HepG2 (cell line): ENCODE data around the gene UCKL1. TPM values are rescaled to one million over a fixed set of nuclear protein-coding genes. Genes with fewer than 3 reads are reported as not detected.
A peak's percentile ranks its signal among the peaks of the same experiment; 100 is the strongest.

ENCODE experiments used
- ARID2 ChIP-seq: sonication (generic); formaldehyde crosslinking; IDR thresholded peaks from 2 replicates; pipeline ENCODE4 v1.8.1; 2022; ENCODE audit warnings: mild to moderate bottlenecking, missing genetic modification reagents, borderline replicate concordance
- EZH2 ChIP-seq: conservative IDR thresholded peaks from 2 replicates; pipeline ENCODE4 v1.6.1; 2012; ENCODE audit warnings: mild to moderate bottlenecking, low read depth, low read length, moderate library complexity
- HNRNPH1 ChIP-seq: fragments of 200-400 bp; formaldehyde crosslinking; optimal IDR thresholded peaks from 2 replicates; pipeline ENCODE3; 2017; ENCODE audit warnings: mild to moderate bottlenecking, low read depth, low read length
- KAT7 ChIP-seq: IDR thresholded peaks from 2 replicates; pipeline ENCODE4 v1.6.1; 2018; ENCODE audit warnings: borderline replicate concordance, missing compliant biosample characterization
- NR2F2 ChIP-seq: IDR thresholded peaks from 2 replicates; pipeline ENCODE4 v1.6.1; 2012; ENCODE audit warnings: low read depth, inconsistent platforms, borderline replicate concordance
- PHF21A ChIP-seq: sonication (generic); formaldehyde crosslinking; IDR thresholded peaks from 2 replicates; pipeline ENCODE4 v1.5.0; 2020; ENCODE audit warnings: mild to moderate bottlenecking, missing genetic modification reagents
- PHF5A ChIP-seq: IDR thresholded peaks from one replicate; pipeline ENCODE4 v1.6.1; 2018; ENCODE audit warnings: low read depth, missing genetic modification reagents; ENCODE audit not compliant: unreplicated experiment
- POLR2AphosphoS2 ChIP-seq: IDR thresholded peaks from 2 replicates; pipeline ENCODE4 v1.6.1; 2011; ENCODE audit warnings: low read depth, low read length, improper control_type of control experiment
- SP5 ChIP-seq: IDR thresholded peaks from 2 replicates; pipeline ENCODE4 v1.6.1; 2016; ENCODE audit warnings: low read depth, borderline replicate concordance
- ZNF10 ChIP-seq: sonication (generic); formaldehyde crosslinking; IDR thresholded peaks from 2 replicates; pipeline ENCODE4 v1.4.0; 2020; ENCODE audit warnings: mild to moderate bottlenecking, low read depth, missing genetic modification reagents, borderline replicate concordance
- ZNF253 ChIP-seq: sonication (generic); formaldehyde crosslinking; IDR thresholded peaks from 2 replicates; pipeline ENCODE4 v1.8.0; 2022; ENCODE audit warnings: mild to moderate bottlenecking, missing genetic modification reagents, borderline replicate concordance
- polyA plus RNA-seq, 8 experiments: library from polyadenylated mRNA; depleted of rRNA in 3 of 8; stranded (reverse) in 7 of 8; unstranded in 1 of 8; fragments of >200 nt; fragmentation: Illumina TruSeq in 4 of 8; extraction: Trizol in 4 of 8; gene quantifications; 2 replicates each; pipeline versions ENCODE4 v1.2.1 to v1.2.3, GENCODE V29; 2011 to 2016; ENCODE audit warnings: low read depth in 4 of 8, missing spikeins in 1 of 8, mixed read lengths in 1 of 8; ENCODE audit not compliant: insufficient read depth in 1 of 8
- total RNA-seq, 5 experiments: library from RNA; depleted of rRNA; stranded (reverse); fragments of >200 nt; fragmentation: Illumina TruSeq; extraction: Trizol; gene quantifications; 2 replicates each; pipeline ENCODE4 v1.2.3, GENCODE V29; 2016; ENCODE audit warnings: low read depth in 1 of 5
- TF ChIP-seq, protein P1 (sequence below): sonication (generic); formaldehyde crosslinking; IDR thresholded peaks from 2 replicates; pipeline ENCODE4 v1.4.0; 2020; ENCODE audit warnings: missing genetic modification reagents
- TF ChIP-seq, protein P2 (sequence below): sonication (generic); formaldehyde crosslinking; IDR thresholded peaks from 2 replicates; pipeline ENCODE4 v1.8.0; 2023; ENCODE audit warnings: mild to moderate bottlenecking, missing genetic modification reagents
- TF ChIP-seq, protein P3 (sequence below): sonication (generic); formaldehyde crosslinking; IDR thresholded peaks from 2 replicates; pipeline ENCODE4 v1.9.0; 2021; ENCODE audit warnings: missing genetic modification reagents, mild to moderate bottlenecking, borderline replicate concordance
- TF ChIP-seq, protein P4 (sequence below): sonication (generic); formaldehyde crosslinking; IDR thresholded peaks from 2 replicates; pipeline ENCODE4 v1.8.1; 2022; ENCODE audit warnings: low read depth, mild to moderate bottlenecking, missing genetic modification reagents
- TF ChIP-seq, protein P5 (sequence below), 2 experiments: sonication (generic) in 1 of 2; formaldehyde crosslinking in 1 of 2; IDR thresholded peaks; 2 replicates each; pipeline versions ENCODE4 v1.4.0 to v1.6.1; 2018 to 2020; ENCODE audit warnings: missing genetic modification reagents in 2 of 2, borderline replicate concordance in 1 of 2, low read depth in 1 of 2, mild to moderate bottlenecking in 1 of 2, missing biosample characterization in 1 of 2
- TF ChIP-seq, protein P6 (sequence below): sonication (generic); formaldehyde crosslinking; IDR thresholded peaks from 2 replicates; pipeline ENCODE4 v1.5.0; 2020; ENCODE audit warnings: mild to moderate bottlenecking, low read depth, missing genetic modification reagents, borderline replicate concordance

UCKL1 gene
- total and polyA plus RNA-seq, 2 of the 13 experiments (the other 11 are each of a cell fraction or from before 2014, with no cell fraction given): 50.2 to 126 TPM

DNA sequence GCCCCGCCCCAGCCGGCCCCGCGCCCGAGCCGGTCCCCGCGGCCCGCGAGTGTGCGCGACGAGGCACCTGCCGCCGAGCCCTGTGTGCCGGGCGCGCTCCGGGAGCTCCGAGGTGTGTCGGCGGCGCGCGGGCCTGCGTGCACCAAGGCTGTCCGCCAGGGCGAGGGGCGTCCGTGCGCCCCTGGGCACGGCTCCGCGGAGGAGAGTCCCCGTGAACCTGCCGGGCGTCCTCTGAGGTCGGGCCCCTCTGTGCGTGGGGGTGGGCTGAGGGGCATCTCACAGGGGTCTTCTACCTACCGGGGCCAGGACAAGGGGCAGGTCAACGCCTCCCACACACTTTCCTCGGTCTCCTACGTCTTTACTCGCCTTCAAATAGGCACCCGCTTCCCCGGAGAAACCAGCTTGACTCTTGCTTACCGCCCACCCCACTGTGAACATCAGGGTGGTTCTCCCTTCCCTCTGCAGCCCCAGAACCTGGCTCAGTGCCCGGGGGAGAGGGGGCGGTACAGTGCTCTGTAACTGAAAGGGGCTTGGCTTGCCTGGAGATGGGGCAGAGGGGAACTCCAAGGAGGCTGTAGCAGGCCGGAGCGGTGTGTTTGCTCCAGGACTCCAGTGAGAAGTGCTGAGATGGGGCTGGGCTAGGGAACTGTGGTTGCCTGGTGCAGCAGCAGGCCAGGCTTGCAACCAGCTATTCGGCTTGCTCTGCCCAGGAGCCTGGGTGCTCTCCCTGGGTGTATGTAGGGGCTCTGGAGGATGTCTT lies 23.5 kb upstream of the UCKL1 start, which contains the start of gene SAMD10 (continued):
- TF ChIP-seq, protein P1, sequence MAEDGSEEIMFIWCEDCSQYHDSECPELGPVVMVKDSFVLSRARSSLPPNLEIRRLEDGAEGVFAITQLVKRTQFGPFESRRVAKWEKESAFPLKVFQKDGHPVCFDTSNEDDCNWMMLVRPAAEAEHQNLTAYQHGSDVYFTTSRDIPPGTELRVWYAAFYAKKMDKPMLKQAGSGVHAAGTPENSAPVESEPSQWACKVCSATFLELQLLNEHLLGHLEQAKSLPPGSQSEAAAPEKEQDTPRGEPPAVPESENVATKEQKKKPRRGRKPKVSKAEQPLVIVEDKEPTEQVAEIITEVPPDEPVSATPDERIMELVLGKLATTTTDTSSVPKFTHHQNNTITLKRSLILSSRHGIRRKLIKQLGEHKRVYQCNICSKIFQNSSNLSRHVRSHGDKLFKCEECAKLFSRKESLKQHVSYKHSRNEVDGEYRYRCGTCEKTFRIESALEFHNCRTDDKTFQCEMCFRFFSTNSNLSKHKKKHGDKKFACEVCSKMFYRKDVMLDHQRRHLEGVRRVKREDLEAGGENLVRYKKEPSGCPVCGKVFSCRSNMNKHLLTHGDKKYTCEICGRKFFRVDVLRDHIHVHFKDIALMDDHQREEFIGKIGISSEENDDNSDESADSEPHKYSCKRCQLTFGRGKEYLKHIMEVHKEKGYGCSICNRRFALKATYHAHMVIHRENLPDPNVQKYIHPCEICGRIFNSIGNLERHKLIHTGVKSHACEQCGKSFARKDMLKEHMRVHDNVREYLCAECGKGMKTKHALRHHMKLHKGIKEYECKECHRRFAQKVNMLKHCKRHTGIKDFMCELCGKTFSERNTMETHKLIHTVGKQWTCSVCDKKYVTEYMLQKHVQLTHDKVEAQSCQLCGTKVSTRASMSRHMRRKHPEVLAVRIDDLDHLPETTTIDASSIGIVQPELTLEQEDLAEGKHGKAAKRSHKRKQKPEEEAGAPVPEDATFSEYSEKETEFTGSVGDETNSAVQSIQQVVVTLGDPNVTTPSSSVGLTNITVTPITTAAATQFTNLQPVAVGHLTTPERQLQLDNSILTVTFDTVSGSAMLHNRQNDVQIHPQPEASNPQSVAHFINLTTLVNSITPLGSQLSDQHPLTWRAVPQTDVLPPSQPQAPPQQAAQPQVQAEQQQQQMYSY (CRISPR knock-in tag): no peak
- no peak for TF ChIP-seq PHF5A (CRISPR knock-in tag)
- TF ChIP-seq KAT7 (CRISPR knock-in tag): no peak
- TF ChIP-seq POLR2AphosphoS2: no peak
- TF ChIP-seq PHF21A (CRISPR knock-in tag): peak; percentile 66
- TF ChIP-seq, protein P2, sequence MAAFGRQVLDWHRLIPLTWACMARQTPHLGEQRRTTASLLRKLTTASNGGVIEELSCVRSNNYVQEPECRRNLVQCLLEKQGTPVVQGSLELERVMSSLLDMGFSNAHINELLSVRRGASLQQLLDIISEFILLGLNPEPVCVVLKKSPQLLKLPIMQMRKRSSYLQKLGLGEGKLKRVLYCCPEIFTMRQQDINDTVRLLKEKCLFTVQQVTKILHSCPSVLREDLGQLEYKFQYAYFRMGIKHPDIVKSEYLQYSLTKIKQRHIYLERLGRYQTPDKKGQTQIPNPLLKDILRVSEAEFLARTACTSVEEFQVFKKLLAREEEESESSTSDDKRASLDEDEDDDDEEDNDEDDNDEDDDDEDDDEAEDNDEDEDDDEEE (CRISPR knock-in tag): no peak; the same call in 1 of the 2 replicates
- TF ChIP-seq EZH2: no peak
- no peak for TF ChIP-seq ZNF10 (CRISPR knock-in tag)
- TF ChIP-seq, protein P3, sequence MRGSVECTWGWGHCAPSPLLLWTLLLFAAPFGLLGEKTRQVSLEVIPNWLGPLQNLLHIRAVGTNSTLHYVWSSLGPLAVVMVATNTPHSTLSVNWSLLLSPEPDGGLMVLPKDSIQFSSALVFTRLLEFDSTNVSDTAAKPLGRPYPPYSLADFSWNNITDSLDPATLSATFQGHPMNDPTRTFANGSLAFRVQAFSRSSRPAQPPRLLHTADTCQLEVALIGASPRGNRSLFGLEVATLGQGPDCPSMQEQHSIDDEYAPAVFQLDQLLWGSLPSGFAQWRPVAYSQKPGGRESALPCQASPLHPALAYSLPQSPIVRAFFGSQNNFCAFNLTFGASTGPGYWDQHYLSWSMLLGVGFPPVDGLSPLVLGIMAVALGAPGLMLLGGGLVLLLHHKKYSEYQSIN (CRISPR knock-in tag): no peak
- TF ChIP-seq ARID2 (CRISPR knock-in tag): no peak
- TF ChIP-seq, protein P4, sequence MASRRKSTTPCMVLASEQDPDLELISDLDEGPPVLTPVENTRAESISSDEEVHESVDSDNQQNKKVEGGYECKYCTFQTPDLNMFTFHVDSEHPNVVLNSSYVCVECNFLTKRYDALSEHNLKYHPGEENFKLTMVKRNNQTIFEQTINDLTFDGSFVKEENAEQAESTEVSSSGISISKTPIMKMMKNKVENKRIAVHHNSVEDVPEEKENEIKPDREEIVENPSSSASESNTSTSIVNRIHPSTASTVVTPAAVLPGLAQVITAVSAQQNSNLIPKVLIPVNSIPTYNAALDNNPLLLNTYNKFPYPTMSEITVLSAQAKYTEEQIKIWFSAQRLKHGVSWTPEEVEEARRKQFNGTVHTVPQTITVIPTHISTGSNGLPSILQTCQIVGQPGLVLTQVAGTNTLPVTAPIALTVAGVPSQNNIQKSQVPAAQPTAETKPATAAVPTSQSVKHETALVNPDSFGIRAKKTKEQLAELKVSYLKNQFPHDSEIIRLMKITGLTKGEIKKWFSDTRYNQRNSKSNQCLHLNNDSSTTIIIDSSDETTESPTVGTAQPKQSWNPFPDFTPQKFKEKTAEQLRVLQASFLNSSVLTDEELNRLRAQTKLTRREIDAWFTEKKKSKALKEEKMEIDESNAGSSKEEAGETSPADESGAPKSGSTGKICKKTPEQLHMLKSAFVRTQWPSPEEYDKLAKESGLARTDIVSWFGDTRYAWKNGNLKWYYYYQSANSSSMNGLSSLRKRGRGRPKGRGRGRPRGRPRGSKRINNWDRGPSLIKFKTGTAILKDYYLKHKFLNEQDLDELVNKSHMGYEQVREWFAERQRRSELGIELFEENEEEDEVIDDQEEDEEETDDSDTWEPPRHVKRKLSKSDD: no peak
- no peak for TF ChIP-seq ZNF253 (CRISPR knock-in tag)
- TF ChIP-seq SP5 (CRISPR knock-in tag): peak; percentile 15; the same call in 1 of the 2 replicates
- TF ChIP-seq, protein P5, sequence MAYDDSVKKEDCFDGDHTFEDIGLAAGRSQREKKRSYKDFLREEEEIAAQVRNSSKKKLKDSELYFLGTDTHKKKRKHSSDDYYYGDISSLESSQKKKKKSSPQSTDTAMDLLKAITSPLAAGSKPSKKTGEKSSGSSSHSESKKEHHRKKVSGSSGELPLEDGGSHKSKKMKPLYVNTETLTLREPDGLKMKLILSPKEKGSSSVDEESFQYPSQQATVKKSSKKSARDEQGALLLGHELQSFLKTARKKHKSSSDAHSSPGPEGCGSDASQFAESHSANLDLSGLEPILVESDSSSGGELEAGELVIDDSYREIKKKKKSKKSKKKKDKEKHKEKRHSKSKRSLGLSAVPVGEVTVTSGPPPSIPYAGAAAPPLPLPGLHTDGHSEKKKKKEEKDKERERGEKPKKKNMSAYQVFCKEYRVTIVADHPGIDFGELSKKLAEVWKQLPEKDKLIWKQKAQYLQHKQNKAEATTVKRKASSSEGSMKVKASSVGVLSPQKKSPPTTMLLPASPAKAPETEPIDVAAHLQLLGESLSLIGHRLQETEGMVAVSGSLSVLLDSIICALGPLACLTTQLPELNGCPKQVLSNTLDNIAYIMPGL (CRISPR knock-in tag; IDR thresholded peaks at IDR 0.05; ENCODE audit: borderline replicate concordance in 1 of 2, low read depth in 1 of 2): no peak; a peak in 2 of 4 replicates
- TF ChIP-seq NR2F2: no peak
- TF ChIP-seq, protein P6, sequence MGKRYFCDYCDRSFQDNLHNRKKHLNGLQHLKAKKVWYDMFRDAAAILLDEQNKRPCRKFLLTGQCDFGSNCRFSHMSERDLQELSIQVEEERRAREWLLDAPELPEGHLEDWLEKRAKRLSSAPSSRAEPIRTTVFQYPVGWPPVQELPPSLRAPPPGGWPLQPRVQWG: no peak
- TF ChIP-seq HNRNPH1: no peak
